Hepatocyte (in vitro differentiated cells): Measurements from ENCODE around the gene HIVEP2. TPM values are rescaled to one million over a fixed set of nuclear protein-coding genes. Genes with fewer than 3 reads are reported as not detected.
A peak's percentile ranks its signal among the peaks of the same experiment; 100 is the strongest.

Source experiments
- DNase-seq: peaks from one replicate; pipeline ENCODE4 v3.0.0-alpha.2; 2016; ENCODE audit warnings: low spot score
- H2AFZ ChIP-seq: fragments of 200-600 bp; sonication (generic); 2 replicates; pipeline ENCODE4 v1.6.0; 2016; ENCODE audit warnings: antibody characterized with exemption, mild to moderate bottlenecking
- H3K27ac ChIP-seq: fragments of 200-600 bp; sonication (generic); 2 replicates; pipeline ENCODE4 v1.5.1; 2016; ENCODE audit warnings: mild to moderate bottlenecking
- H3K27me3 ChIP-seq: fragments of 200-600 bp; sonication (generic); 2 replicates; pipeline ENCODE4 v1.6.1; 2016
- H3K36me3 ChIP-seq: fragments of 200-600 bp; sonication (generic); replicated peaks from 2 replicates; pipeline ENCODE4 v1.5.1; 2016; ENCODE audit warnings: low read depth; ENCODE audit not compliant: insufficient read depth
- H3K4me1 ChIP-seq: fragments of 200-600 bp; sonication (generic); 2 replicates; pipeline ENCODE4 v1.5.1; 2016; ENCODE audit warnings: mild to moderate bottlenecking, moderate library complexity; ENCODE audit not compliant: insufficient read depth
- H3K4me2 ChIP-seq: fragments of 200-600 bp; sonication (generic); 2 replicates; pipeline ENCODE4 v1.6.0; 2016
- H3K4me3 ChIP-seq: fragments of 200-600 bp; sonication (generic); 2 replicates; pipeline ENCODE4 v1.5.1; 2016; ENCODE audit warnings: mild to moderate bottlenecking
- H3K79me2 ChIP-seq: fragments of 200-600 bp; sonication (generic); 2 replicates; pipeline ENCODE4 v1.6.0; 2017; ENCODE audit warnings: mild to moderate bottlenecking
- H3K9me2 ChIP-seq: fragments of 200-600 bp; sonication (generic); replicated peaks from 2 replicates; pipeline ENCODE4 v1.6.0; 2017; ENCODE audit warnings: mild to moderate bottlenecking; ENCODE audit not compliant: insufficient read depth
- H3K9me3 ChIP-seq: fragments of 200-600 bp; sonication (generic); 2 replicates; pipeline ENCODE4 v1.5.1; 2016; ENCODE audit warnings: low read depth, mild to moderate bottlenecking
- H4K20me1 ChIP-seq: fragments of 200-600 bp; sonication (generic); 2 replicates; pipeline ENCODE4 v1.6.0; 2016; ENCODE audit warnings: mild to moderate bottlenecking; ENCODE audit not compliant: insufficient read depth, poor library complexity, severe bottlenecking
- CTCF ChIP-seq: fragments of 200-600 bp; sonication (generic); IDR thresholded peaks from 2 replicates; pipeline ENCODE4 v1.5.1; 2016; ENCODE audit warnings: antibody characterized with exemption, mild to moderate bottlenecking; ENCODE audit not compliant: poor library complexity
- EZH2 ChIP-seq: fragments of 200-600 bp; sonication (generic); IDR thresholded peaks from 2 replicates; pipeline ENCODE4 v1.6.1; 2016; ENCODE audit warnings: antibody characterized with exemption, mild to moderate bottlenecking, borderline replicate concordance
- EZH2phosphoT487 ChIP-seq: fragments of 200-600 bp; sonication (generic); IDR thresholded peaks from one replicate; pipeline ENCODE4 v1.6.1; 2018; ENCODE audit warnings: antibody characterized with exemption, mild to moderate bottlenecking, low read depth, moderate library complexity; ENCODE audit not compliant: unreplicated experiment, severe bottlenecking
- WGBS: methylation state at CpG from one replicate; pipeline ENCODE4 v1.1.6; 2016; ENCODE audit warnings: low lambda C conversion rate; ENCODE audit errors: missing lambda C conversion rate; 5-methylcytosine and 5-hydroxymethylcytosine counted together
- polyA plus RNA-seq: library from polyadenylated mRNA; unstranded; fragments of >200 nt; fragmentation: Nextera tagmentation; extraction: Ambion mirVana; gene quantifications from 2 replicates; pipeline ENCODE4 v1.2.1, GENCODE V29; 2016
- total RNA-seq: library from RNA; depleted of rRNA; stranded (reverse); fragments of >200 nt; gene quantifications from 2 replicates; pipeline ENCODE4 v1.2.3, GENCODE V29; 2014

The HIVEP2 gene
- total and polyA plus RNA-seq, 2 experiments from 2014 or later: 3.3 to 9.4 TPM

DNA sequence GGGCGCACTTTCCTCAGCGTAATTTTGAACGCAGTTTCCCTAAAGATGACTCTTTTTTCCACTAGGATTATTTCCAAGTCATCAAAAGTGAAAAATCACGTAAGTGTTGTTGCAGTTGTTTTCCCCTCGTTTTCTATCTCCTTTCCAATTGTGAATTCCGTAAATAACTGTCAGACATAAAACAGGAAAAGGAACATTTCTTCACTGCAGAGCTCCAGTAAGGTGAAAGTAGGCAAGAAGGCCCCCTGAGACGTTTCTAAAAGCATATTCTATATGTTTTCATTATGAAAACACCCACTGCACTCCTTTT, 17.8 kb downstream of the HIVEP2 start:
- Histone ChIP-seq H2AFZ (peak overlapping the region; percentile 24), H3K4me3 (peak overlapping the region; percentile 53), H3K4me1 (peaks cover 10% of the 10 kb centered on the region), H3K9me2 (no peaks in the 10 kb centered on the region), H3K4me2 (peak overlapping the region; percentile 88), H3K27ac (peak overlapping the region; percentile 97), H4K20me1 (peaks cover 5% of the 10 kb centered on the region), H3K9me3 (no peaks in the 10 kb centered on the region), H3K27me3 (no peaks in the 10 kb centered on the region), H3K36me3 (no peaks in the 10 kb centered on the region), H3K79me2 (peaks cover 48% of the 10 kb centered on the region)
- WGBS: 0% methylated on average over 7 of the region's 7 CpGs
- TF ChIP-seq EZH2phosphoT487: no peak
- TF ChIP-seq CTCF: no peak
- no peak for TF ChIP-seq EZH2
- no peak for DNase-seq

DNA sequence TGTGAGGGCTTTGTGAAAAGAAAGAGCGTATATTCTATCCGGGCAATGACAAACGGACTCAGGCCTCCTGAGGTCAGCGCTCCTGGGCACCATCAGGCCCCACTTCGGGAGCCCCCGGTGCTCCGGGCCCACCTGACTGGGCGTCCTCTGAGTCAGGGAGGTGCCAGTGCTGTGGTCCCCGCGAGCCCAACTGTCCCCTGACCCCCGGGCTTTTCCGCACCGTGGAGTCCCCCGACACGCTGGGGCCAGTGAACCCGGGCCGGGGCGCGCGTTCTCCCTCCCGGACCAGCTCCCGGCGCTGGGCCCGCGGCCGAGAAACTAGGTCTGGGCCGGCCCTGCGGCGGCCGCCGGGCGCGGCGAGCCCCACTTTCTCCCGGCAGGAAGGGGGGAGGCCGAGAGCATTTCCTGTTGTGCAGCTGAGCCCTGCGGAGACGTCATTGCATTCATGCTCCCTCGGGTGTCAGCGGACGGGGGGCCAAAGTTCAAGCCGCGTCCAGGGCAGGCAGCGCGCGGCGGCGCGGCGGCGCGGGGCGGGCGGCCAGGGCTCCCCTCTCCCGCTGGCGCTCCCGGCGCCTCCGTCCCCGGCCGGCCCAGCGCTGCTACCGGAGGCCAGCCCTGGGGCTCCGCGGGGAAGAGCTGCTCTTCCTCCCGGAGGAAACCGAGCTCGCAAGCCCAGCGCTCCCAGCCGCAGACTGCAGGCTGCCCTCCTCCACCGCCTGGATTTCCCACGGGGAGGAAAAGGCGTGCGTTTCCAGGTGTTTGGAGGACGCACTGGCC, 18.3 kb downstream of the HIVEP2 start:
- Histone ChIP-seq H3K4me2 (peak overlapping the region; percentile 88), H3K79me2 (peaks cover 42% of the 10 kb centered on the region), H2AFZ (peak overlapping the region; percentile 27), H3K9me2 (no peaks in the 10 kb centered on the region), H3K4me3 (peak overlapping the region; percentile 53), H3K27me3 (no peaks in the 10 kb centered on the region), H3K9me3 (no peaks in the 10 kb centered on the region), H3K36me3 (no peaks in the 10 kb centered on the region), H3K4me1 (peaks cover 10% of the 10 kb centered on the region), H4K20me1 (peaks cover 5% of the 10 kb centered on the region), H3K27ac (peak overlapping the region; percentile 97)
- TF ChIP-seq EZH2phosphoT487 (no peak), CTCF (no peak), EZH2 (no peak)
- DNase-seq: peak; percentile 87
- WGBS: 3% methylated on average over 65 of the region's 75 CpGs

GRCh38 chr6:142926177-142926493, 18.8 kb downstream of the HIVEP2 start:
- Histone ChIP-seq H3K27ac (peak overlapping the region; percentile 97), H3K4me3 (peak overlapping the region; percentile 53), H3K9me3 (no peaks in the 10 kb centered on the region), H2AFZ (peak overlapping the region; percentile 27), H3K4me2 (peak overlapping the region; percentile 88), H3K36me3 (no peaks in the 10 kb centered on the region), H3K9me2 (no peaks in the 10 kb centered on the region), H4K20me1 (peaks cover under 1% of the 10 kb centered on the region), H3K4me1 (peaks cover 10% of the 10 kb centered on the region), H3K27me3 (no peaks in the 10 kb centered on the region), H3K79me2 (peaks cover 37% of the 10 kb centered on the region)
- 68% methylated on average over 2 of the region's 2 CpGs for WGBS
- no peak for DNase-seq
- TF ChIP-seq EZH2phosphoT487: no peak
- no peak for TF ChIP-seq CTCF
- TF ChIP-seq EZH2: no peak
